NCI-H2196 (cell line): ENCODE results near the gene PRKG1.

Source experiments
- DNase-seq: peaks from one replicate; lab custom pipeline; 2025; ENCODE audit not compliant: unreplicated experiment; lab: John Stamatoyannopoulos, UW

The PRKG1 gene

DNA sequence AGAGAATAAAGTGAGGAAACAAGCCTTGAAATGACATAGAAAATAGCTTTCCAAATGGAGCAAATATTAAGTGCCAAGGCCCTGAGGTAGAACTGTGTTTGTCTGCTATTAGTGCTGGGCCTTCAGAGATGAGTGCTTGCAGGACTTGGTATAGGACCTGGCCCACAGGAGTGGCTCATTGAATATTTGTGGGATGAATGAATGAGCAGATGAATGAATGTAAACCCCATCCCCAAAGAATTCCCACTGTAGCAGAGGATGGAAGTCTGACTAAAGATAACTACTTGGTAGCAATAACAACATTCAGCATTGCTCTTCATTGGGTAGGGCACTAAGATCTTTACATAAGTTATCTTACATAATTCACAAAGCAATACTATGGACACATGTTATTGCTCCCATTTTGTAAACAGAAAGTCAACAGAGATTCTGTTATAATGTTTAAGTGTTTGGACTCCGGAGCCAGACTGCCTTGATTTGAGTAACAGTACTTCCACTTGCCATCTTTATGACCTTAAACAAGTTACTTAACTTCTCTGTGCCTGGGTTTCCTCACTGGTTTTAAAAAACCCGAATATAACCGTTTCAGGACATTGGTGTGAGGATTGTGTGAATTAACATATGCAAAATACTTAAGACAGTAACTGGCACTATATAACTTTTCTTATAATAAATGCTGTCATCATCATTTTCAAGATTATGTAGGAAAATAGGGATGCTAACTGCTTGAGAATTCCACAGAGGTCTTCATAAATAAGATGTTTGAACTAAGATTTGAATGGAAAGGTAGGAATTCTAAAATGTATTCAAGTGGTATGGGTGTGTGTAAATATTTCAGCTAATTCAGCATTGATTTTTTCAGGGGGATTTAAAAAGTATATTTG lies 141.9 kb downstream of the PRKG1 start:
- no peak for DNase-seq

DNA sequence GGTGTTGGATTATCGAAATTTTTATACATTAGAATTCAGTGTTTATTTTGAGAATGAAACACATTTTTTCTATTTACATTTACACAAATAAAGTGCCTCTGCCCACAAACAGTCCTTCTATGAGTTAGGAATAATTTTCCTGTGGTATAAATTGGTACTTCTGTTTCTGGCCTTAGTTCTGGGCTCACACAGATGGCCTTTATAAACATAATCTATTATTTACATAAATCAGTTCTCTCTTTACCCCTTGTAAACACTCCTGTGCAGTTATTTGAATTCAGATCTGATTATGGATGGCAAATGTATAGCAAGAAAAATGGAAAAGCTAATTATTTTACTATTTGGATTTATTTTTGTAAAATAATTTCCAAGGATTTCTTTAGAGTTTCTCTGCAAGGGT lies 143.2 kb downstream of the PRKG1 start:
- no peak for DNase-seq

DNA sequence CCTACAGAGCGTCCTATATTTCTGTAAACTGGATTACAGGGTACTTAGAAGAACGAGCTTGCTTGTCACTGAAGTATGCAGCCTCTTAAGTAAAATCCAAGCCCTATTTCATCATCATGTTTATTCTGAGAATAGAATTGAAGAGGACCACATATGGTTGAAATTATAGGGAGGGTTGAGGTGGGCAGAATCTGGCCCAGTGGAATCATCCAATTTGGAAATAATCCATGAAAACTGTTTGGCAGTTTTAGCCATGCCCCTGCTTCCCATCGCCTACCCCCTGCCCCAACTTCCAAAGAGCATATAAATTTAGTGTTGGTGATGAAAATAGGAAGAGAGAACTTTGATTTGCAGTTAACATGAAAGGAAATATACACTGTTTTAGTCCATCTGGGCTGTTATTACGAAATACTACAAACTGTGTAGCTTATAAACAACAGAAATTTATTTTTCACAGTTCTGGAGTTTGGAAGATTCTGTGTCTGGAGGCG lies 150.4 kb downstream of the PRKG1 start:
- no peak for DNase-seq

DNA sequence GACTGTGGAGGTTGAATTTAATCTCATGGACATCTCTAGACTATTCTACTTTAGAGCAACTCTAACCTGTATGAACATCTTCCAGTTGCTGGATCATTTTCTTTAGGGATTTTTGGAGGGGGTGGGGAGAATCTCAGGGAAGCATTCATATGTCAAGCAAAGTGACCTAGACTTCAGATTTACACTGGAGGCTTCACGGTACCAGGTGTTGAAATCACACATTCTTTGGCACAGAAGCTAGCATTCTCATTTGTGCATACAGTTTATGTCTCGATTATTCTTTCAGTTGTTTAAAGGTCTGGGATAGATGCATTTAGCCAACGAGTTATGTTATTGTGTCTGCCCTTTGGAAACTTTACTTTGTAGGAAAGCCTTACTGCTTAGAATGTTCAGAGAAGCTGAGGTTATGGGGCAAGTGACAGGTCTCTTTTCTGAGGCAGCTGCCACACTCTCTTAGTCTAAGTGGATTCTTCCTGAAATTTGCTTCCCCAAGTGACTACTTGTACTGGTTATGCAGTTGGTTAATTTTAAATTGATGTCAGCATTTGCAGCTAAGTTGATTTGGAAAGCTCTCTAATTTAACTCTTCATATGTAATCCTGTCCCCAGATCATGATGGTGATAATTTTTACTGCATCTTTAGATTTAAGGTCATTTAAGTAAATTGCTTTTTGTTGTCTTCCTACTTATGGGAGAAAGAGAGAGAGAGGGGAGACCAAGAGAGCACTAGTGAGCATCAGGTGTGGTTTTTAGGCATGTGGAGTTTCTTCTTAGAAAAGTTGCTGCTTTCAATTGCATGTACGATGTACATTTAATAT lies 153.8 kb downstream of the PRKG1 start:
- no peak for DNase-seq

DNA sequence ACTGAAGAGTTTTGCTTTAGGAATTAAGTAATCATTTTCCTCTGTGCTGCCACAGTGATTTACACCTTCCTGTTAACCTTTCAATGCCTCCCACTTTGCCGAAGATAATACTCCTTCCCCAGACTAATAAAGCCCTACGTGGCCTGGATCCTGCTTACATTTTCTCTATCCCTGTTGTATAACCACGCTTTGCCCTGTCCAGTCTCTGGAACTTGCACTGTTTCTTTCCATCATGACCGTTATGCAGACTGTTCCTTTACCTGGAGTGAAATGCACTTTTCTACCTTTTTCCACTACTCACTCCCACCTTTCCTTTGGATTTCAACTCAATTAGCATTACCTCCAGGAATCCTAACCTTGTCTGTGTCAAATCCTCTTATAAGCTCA lies 154.4 kb downstream of the PRKG1 start:
- no peak for DNase-seq

DNA sequence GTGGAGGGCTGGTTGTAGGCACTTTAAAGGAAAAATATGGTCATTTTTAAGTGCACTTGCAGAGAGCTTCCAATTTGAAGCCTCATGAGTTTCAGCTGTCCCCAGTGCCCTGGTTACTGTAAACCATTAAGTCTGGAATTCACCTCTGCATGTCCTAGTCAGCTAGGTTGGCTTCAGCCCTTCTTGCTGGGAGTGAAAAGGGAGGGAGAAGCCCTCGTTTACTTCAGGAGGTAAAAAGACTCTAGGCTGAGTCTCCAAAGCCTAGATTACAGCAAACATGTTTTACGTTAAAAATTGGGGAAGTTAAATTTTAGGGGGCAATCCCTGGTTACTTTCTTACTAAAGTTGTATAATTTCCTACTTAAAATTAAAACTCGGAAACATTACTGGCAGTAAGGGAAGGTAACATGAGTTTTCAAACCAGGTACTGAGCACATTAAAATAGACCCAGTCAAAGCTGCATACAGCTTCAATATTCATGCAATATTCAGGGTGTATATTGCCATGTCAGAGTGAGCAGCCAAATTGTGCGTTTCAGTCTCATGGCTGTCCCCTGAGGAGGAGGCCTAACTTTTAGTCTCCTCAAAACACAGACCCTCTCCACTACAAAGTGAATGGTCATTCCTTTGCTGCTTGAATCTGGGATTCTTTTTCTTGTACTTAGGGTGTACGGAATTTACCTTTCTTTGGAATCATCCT lies 156.7 kb downstream of the PRKG1 start:
- no peak for DNase-seq

DNA sequence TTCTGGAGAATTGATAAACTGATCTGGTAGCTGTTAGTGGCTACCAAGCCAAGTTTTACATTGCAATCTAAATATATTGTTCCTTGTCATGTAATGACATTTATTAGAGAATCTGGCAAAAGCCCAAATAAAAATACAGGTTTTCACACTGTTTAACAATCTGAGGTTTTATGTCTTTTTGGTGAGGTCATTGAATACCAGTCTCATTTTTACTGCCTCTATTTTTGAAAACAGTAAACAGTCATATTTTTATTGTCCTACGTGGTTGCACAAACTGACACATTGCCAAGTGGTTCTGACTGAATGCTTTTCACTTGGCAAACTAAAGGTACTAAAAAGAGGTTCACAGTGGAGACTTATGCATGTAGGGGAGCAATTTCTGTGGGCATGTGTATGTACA lies 157.5 kb downstream of the PRKG1 start:
- no peak for DNase-seq

DNA sequence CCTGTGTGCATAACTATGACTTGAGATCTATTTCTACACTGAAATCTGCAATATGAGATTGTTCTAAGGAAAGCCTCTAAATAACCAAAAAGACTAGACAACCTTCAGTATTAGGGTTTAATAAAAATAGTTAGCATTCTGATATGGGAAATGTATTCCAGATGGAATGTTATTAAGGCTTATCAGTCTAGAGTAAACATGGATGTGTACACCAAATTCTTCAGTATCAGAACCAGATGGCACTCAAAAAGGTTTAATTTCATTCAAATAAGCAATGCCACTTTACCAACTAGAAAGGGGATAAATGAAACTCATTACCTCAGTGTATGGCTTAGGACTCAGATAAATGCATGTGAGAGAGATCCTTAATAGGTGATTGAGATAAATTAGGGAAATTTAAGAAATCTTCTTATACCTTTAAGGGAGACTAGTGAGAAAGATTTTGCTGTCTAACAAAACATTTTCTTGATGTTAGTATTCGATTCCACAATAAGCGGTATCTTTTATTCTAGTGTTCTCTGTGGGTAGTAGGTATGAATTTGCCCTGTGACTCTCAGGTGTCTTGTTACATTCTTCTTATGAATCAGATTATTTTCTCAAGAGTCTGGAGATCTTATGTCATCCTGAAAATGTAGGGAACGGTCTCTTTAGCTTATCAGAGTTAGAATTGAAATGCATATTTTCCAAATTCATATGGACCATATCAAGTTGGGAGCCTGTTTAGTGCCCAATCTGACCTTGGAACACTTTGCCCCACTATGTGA lies 159.2 kb downstream of the PRKG1 start:
- DNase-seq, result no peak

DNA sequence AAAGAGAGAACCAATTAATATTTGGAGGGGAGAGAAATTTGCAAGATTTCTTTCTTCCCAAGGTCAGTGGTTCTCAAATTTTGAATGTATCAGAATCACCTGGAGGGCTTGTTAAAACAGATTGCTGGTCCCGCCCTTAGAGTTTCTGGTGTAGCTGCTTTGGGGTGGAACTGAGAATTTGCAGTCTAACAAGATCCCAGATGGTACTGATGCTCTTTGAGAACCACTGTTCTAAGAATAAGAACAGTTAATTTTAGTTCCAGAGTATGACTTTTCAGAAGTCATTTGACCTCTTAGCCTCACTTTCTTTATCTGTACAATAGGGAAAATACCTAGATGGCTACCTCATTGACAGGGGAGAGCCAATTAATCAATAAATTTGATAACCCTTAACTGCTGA lies 161.6 kb downstream of the PRKG1 start:
- no peak for DNase-seq

DNA sequence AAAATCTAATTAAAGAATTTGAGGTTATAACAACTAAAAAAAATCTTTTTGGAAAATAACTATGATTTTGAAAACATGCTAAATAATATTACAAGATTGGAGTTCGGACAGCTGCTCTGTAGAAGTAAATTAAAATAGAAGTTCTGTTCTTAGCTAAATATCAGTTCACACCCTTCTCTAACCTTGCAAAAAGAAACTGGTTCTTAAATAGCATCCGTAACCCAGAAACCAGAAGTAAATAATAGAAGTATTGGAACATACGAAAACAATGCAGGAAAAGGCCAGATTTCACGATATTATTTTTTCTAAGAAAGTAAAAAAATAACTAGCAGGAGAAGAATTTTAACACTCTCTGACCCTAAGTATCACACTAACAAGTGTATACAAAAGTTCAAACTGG lies 164.7 kb downstream of the PRKG1 start:
- DNase-seq, result no peak

DNA sequence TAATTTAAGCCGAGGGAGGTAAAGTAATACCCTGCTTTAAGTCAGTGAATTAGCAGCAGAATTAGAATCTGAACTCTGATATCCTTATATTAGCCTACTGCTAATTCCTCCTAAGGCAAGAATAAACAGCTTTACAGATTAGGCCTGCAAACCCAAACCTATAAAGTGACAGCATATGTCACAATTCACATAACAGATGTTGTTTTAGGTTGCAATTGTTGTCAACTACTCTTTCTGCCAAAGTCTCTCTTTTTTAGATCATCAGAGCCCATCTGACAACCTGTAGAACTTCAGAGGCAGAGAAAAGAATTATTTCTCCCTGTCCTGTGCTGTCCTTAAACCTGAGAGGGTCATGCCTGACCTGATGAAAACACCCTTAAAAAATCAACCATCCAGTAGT lies 167.2 kb downstream of the PRKG1 start:
- no peak for DNase-seq

DNA sequence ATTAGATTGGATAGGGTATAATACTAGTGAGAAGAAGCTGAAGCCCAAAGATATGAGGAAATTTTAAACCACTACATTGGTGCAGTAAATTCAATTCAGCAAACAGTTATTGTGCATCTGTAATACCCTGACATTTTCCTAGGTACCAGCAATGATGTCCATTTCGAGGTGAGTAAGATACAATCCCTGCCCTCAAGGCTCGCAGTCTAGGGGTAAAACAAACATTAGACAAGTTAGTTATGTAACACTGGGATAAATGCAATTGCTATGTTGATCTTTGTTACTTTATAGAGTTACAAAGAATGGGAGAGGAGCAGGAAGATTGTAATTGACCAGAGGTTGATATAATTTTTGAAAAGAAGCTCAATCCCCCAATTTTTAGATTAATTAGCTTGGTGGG lies 168.1 kb downstream of the PRKG1 start:
- DNase-seq, result no peak

DNA sequence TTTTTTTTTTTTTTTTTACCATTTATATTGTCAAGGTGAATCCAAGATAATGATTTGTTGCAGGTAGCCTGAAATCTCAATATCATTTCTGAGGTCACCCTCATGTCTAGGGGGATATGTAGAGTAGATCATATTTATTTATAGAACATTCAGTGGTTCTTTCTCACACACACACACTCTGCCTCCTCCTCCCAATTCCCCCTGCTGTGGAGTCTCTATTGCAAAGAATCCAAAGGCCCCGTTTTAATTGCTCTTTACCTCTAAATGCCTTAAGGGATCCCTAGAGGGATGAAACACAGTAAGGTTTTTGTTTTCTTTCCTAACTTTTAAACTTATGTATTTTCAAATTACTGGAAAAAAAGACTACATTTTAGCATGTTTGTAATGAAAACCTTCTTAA lies 170.0 kb downstream of the PRKG1 start:
- no peak for DNase-seq

DNA sequence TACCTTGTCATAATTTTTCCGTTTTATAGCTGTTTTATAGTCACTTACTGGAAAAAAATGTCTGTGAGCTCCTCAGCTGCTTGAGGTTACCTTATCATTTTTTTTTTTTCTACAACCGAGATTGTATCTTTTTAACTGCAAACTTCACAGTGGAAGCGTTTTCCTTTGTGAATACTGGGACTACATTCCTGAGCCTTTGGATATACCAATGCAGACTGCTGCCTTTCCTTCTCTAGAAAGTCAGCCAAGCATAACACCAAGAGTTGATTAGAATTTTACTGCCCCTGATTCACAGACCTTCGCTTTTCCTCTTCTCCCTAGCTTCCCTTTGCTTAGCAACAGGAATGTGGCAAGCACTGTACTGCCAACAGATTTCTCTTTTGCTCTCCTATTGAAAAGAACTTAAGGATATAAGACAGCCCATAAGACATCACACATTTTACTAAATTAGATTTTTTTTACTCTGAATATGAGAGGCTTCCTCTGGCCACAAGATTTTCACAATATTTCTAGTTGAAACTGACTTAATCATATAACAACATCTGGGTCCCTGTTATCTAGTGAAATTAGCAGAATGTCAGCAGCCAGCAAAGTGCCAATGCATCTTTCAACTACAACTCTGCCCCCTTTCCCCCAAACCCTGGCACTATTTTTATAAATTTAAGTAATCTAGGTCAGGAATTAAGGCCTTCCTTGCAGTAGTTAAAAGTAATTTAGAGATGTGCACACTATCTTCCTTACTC lies 170.6 kb downstream of the PRKG1 start:
- no peak for DNase-seq

DNA sequence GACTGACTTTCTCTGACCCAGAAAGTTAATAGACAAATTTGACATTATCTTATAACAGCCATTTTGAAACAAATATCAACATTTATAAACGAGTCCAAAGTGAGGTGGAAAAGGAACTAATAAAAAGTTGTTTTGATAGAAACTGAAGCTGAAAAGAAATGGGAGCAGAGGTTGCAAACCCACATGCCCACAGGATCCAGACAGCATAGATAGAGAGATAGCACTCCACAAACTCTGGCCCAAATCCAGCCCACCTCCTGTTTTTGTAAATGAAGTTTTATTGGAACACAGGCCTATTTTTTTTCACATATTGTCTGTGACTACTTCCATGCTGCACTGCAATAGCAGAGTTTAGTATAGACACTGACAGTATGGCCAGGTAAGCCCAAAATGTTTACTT lies 171.9 kb downstream of the PRKG1 start:
- DNase-seq, result no peak

DNA sequence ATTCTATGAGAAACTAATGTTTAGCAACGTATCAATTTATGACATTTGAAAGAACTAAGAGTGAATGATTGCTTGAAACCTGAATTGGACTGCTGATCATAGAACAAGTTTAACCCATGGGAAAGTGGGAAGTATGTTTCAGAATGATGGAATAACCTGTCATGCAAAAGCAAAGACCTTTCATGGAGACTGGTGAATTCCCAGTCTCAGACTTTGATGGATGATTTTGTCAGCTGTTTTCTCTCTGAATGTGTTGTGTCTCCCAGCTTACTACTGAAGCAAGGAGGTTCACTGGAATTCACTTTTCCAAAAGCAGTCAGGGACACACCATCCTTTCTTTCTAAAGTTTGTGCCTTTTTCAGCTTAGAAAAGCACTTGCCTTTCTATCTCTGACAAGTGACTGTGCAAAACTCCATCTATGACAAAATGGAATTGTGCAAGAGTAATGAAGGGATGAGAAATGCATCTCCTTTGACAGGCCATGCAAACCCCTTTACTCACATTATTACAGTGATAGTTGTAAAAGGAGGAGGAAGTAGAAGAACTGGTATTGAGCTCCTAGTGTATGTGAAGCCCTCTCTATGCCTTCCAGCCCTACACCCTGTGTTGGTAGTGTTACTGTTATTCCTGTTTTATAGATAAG lies 176.1 kb downstream of the PRKG1 start:
- no peak for DNase-seq

DNA sequence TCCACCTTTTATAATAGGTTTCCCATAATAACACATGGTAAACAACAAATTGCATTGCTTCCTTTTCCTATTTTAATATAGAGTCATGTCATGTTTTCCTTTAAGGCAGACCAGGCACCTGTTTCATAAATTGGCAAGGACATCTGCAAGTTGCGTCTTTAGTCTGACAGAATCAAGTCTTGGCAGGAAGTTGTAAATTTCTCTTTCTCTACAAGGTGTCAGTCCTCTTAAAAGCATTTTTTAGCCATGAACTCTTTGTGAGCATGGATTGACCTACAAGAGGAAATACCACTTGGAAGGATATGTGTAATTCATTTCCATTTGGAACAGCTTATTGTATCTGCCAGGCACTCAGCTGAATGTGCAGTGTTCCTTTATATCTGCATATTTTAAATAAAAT lies 176.8 kb downstream of the PRKG1 start:
- no peak for DNase-seq

DNA sequence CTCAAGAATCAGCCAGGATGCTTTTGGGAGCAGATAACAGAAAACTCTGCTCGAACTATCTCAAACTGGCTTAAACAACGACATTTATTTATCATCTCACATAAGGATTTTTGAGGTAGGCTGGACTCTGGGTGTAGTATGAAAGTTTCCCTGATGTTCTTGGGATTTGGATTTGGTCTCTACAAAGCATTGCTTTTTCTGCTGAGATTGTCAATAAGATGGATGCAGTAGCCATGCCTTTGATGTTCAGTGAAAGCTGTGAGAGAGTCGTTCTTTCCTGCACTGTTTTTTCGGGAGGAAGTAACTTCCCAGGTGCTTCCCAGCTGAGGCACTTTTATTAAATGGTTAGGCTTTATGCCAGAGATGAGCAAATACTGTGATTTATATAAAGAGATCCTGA lies 181.1 kb downstream of the PRKG1 start:
- no peak for DNase-seq

DNA sequence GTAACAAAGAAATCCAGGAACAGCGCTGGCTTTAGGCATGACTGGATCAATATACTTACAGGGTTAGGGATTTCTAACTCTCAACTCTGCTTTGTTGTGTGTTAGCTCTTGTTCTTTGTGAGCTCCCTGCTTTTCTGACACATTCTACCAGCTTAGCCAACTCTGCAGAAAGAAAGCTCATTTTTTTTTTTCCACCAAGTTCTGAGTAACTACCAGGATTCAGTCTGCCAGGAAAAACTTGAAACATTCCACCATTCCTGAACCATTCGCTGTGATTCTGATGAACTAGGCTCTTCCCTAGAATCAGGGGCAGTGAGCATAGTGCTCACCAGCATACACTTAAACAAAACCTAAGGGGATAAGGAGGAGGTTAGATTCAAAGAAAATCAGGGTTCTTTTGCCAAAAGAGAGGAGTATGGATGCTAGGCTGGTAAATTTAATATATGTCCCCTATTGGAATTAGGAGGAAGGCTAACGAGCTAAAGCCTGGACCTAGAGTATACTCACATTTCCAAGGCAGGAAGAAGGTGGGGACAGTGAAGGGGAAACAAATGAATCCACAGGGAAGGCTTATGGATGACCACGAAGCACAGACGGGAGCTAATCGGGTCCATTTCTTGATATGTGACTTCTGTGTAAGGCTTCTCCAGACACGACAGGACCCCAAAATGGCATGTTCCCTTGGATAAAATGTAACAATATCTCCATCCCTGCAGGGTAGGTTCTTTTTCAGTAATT lies 183.4 kb downstream of the PRKG1 start:
- no peak for DNase-seq
